HepG2 (cell line): ENCODE data around the gene PCSK6. TPM values are rescaled to one million over a fixed set of nuclear protein-coding genes. Genes with fewer than 3 reads are reported as not detected.

Experiments used
- ATAC-seq: fragments of 200-7000 bp; cut with Tn5 transposase; 3 replicates; pipeline ENCODE4 v1.9.1; 2020; ENCODE audit warnings: mild to moderate bottlenecking, moderate library complexity
- BruUV-seq: library from RNA; stranded (reverse); fragments of 400-500 nt; replicated peaks from 2 replicates; lab custom pipeline; 2021; lab: Mats Ljungman, UMichigan
- CTCF ChIA-PET: fragments of 300-600 bp; formaldehyde crosslinking; extraction: SDS; loops from one replicate; lab custom pipeline; 2021; ENCODE audit warnings: low total read pairs, inconsistent platforms, low intra/inter-chr PET ratio; lab: Yijun Ruan, JAX
- POLR2A ChIA-PET: fragments of 350-600 bp; sonication (Branson Sonifier 250); formaldehyde crosslinking; loops from one replicate; lab custom pipeline; 2020; ENCODE audit warnings: antibody characterized with exemption, inconsistent platforms; lab: Yijun Ruan, JAX
- DNase-seq: peaks from one replicate; pipeline ENCODE4 v3.0.0-alpha.2; 2015; ENCODE audit warnings: low spot score
- FAIRE-seq: peaks from 3 replicates; lab custom pipeline; 2011; peaks lifted over from hg19 to GRCh38; lab: Jason Lieb, UNC
- H2AFZ ChIP-seq: one replicate; pipeline ENCODE4 v1.6.1; 2011; ENCODE audit warnings: low read length, inconsistent platforms
- H3K27ac ChIP-seq: fragments of 300-600 bp; 3 replicates; pipeline ENCODE4 v1.8.0; 2011; ENCODE audit warnings: mixed run types, mild to moderate bottlenecking, mixed read lengths, low read length, inconsistent platforms; ENCODE audit not compliant: insufficient read depth; ENCODE audit errors: extremely low read length
- H3K27me3 ChIP-seq, 2 experiments: fragments of 200-600 bp in 1 of 2; 2 replicates in 1 of 2; 3 replicates in 1 of 2; pipeline versions ENCODE4 v1.6.0 to v1.8.0; 2011; ENCODE audit warnings: low read length in 2 of 2, mild to moderate bottlenecking in 2 of 2, moderate library complexity in 2 of 2, inconsistent platforms in 1 of 2; ENCODE audit not compliant: insufficient read depth in 2 of 2, control insufficient read depth in 1 of 2
- H3K36me3 ChIP-seq, 2 experiments: fragments of 200-600 bp in 1 of 2; replicated peaks in 1 of 2; 2 replicates in 1 of 2; 3 replicates in 1 of 2; pipeline versions ENCODE4 v1.5.1 to v1.8.0; 2011; ENCODE audit warnings: low read length in 2 of 2, inconsistent platforms in 1 of 2; ENCODE audit not compliant: insufficient read depth in 2 of 2, control insufficient read depth in 1 of 2
- H3K4me1 ChIP-seq: 2 replicates; pipeline ENCODE4 v1.5.1; 2012; ENCODE audit warnings: low read length, inconsistent platforms; ENCODE audit not compliant: insufficient read depth
- H3K4me2 ChIP-seq: 2 replicates; pipeline ENCODE4 v1.6.0; 2011; ENCODE audit warnings: low read depth, low read length, inconsistent platforms
- H3K4me3 ChIP-seq, 3 experiments: fragments of 200-600 bp in 1 of 3; sonication (generic), shearing (Covaris generic) in 1 of 3; replicated peaks in 1 of 3; 2 replicates each; pipeline ENCODE4 v1.5.1; 2011 to 2016; ENCODE audit warnings: low read length in 3 of 3, inconsistent platforms in 2 of 3, low read depth in 2 of 3, mild to moderate bottlenecking in 2 of 3, control low read depth in 1 of 3, mixed read lengths in 1 of 3; ENCODE audit not compliant: insufficient read depth in 1 of 3
- H3K79me2 ChIP-seq: one replicate; pipeline ENCODE4 v1.6.1; 2011; ENCODE audit warnings: low read length, inconsistent platforms; ENCODE audit not compliant: insufficient read depth
- H3K9ac ChIP-seq: 2 replicates; pipeline ENCODE4 v1.6.0; 2011; ENCODE audit warnings: mild to moderate bottlenecking, low read depth, low read length, inconsistent platforms; ENCODE audit not compliant: insufficient read depth
- H3K9me3 ChIP-seq: 2 replicates; pipeline ENCODE4 v1.5.1; 2012; ENCODE audit warnings: mild to moderate bottlenecking, low read length
- H4K20me1 ChIP-seq: 2 replicates; pipeline ENCODE4 v1.6.0; 2011; ENCODE audit warnings: inconsistent platforms, mild to moderate bottlenecking, low read length, moderate library complexity; ENCODE audit not compliant: insufficient read depth
- DNMT3B ChIP-seq: conservative IDR thresholded peaks from 2 replicates; pipeline ENCODE4 v1.6.1; 2016; ENCODE audit warnings: missing biosample characterization, control low read depth
- IKZF5 ChIP-seq: IDR thresholded peaks from 2 replicates; pipeline ENCODE4 v1.6.1; 2018; ENCODE audit warnings: missing genetic modification reagents, mild to moderate bottlenecking, missing compliant biosample characterization
- KLF9 ChIP-seq: IDR thresholded peaks from 2 replicates; pipeline ENCODE4 v1.6.1; 2016; ENCODE audit warnings: low read depth
- LCORL ChIP-seq, 2 experiments: fragments of 450-650 bp in 1 of 2; sonication (generic) in 1 of 2; formaldehyde crosslinking in 1 of 2; IDR thresholded peaks; 2 replicates each; pipeline versions ENCODE4 v1.5.0 to v1.6.1; 2017 to 2020; ENCODE audit warnings: antibody characterized with exemption in 1 of 2, missing genetic modification reagents in 1 of 2
- MAZ ChIP-seq, 2 experiments: sonication (generic) in 1 of 2; formaldehyde crosslinking in 1 of 2; IDR thresholded peaks; 2 replicates each; pipeline versions ENCODE4 v1.5.0 to v1.6.1; 2012 to 2020; ENCODE audit warnings: low read depth in 2 of 2, mild to moderate bottlenecking in 2 of 2, borderline replicate concordance in 1 of 2, improper control_type of control experiment in 1 of 2, low read length in 1 of 2, missing genetic modification reagents in 1 of 2, moderate library complexity in 1 of 2
- MIER3 ChIP-seq: IDR thresholded peaks from 2 replicates; pipeline ENCODE4 v1.6.1; 2016; ENCODE audit warnings: missing compliant biosample characterization, borderline replicate concordance
- NFKB2 ChIP-seq: sonication (generic); formaldehyde crosslinking; IDR thresholded peaks from 2 replicates; pipeline ENCODE4 v1.4.0; 2020; ENCODE audit warnings: missing genetic modification reagents, borderline replicate concordance
- POLR2A ChIP-seq, 2 experiments: IDR thresholded peaks; 2 replicates each; pipeline ENCODE4 v1.6.1; 2011; ENCODE audit warnings: low read depth in 2 of 2, low read length in 2 of 2, mild to moderate bottlenecking in 1 of 2, moderate library complexity in 1 of 2; ENCODE audit not compliant: insufficient read depth in 1 of 2
- RARA ChIP-seq: IDR thresholded peaks from 2 replicates; pipeline ENCODE4 v1.6.1; 2016; ENCODE audit warnings: missing genetic modification reagents, missing compliant biosample characterization
- SALL2 ChIP-seq: sonication (generic); formaldehyde crosslinking; IDR thresholded peaks from 2 replicates; pipeline ENCODE4 v1.8.1; 2023; ENCODE audit warnings: mild to moderate bottlenecking, missing genetic modification reagents, inconsistent platforms
- SMAD3 ChIP-seq: sonication (generic); formaldehyde crosslinking; IDR thresholded peaks from 2 replicates; pipeline ENCODE4 v1.4.0; 2020; ENCODE audit warnings: missing genetic modification reagents
- TFAP4 ChIP-seq: sonication (generic); IDR thresholded peaks from 2 replicates; pipeline ENCODE4 v1.6.1; 2016; ENCODE audit warnings: low read depth, borderline replicate concordance
- TRIM22 ChIP-seq: fragments of 450-650 bp; IDR thresholded peaks from 2 replicates; pipeline ENCODE4 v1.6.1; 2017
- ZBTB3 ChIP-seq: sonication (generic); formaldehyde crosslinking; IDR thresholded peaks from 2 replicates; pipeline ENCODE4 v1.4.0; 2020; ENCODE audit warnings: low read depth, mild to moderate bottlenecking, moderate library complexity, missing genetic modification reagents, borderline replicate concordance
- ZBTB46 ChIP-seq: sonication (generic); formaldehyde crosslinking; IDR thresholded peaks from 2 replicates; pipeline ENCODE4 v1.4.0; 2020; ENCODE audit warnings: mild to moderate bottlenecking, missing genetic modification reagents, borderline replicate concordance
- ZNF335 ChIP-seq: sonication (generic); formaldehyde crosslinking; IDR thresholded peaks from 2 replicates; pipeline ENCODE4 v1.4.0; 2020; ENCODE audit warnings: missing genetic modification reagents
- ZNF607 ChIP-seq: sonication (generic); formaldehyde crosslinking; IDR thresholded peaks from 2 replicates; pipeline ENCODE4 v1.5.1; 2020; ENCODE audit warnings: missing genetic modification reagents, mild to moderate bottlenecking, borderline replicate concordance
- ZNF792 ChIP-seq: IDR thresholded peaks from 2 replicates; pipeline ENCODE4 v1.6.1; 2016
- WGBS: methylation state at CpG from one replicate; pipeline ENCODE4 v1.1.6; 2017; ENCODE audit warnings: low lambda C conversion rate; 5-methylcytosine and 5-hydroxymethylcytosine counted together
- in situ Hi-C: cut with HindIII; loops from 2 replicates; pipeline ENCODE4 v1.10.0; 2017; ENCODE audit warnings: low pct_unique_long_range_greater_than_20kb; ENCODE audit not compliant: extremely low pct_ligation_motif_present
- intact Hi-C: fragments of 100-400 bp; cut with micrococcal nuclease; formaldehyde crosslinking; loops from one replicate; pipeline ENCODE4 v1.10.0; 2022; ENCODE audit not compliant: unreplicated experiment
- polyA plus RNA-seq, 8 experiments: library from polyadenylated mRNA; depleted of rRNA in 3 of 8; stranded (reverse) in 7 of 8; unstranded in 1 of 8; fragments of >200 nt; fragmentation: Illumina TruSeq in 4 of 8; extraction: Trizol in 4 of 8; gene quantifications; 2 replicates each; pipeline versions ENCODE4 v1.2.1 to v1.2.3, GENCODE V29; 2011 to 2016; ENCODE audit warnings: low read depth in 4 of 8, missing spikeins in 1 of 8, mixed read lengths in 1 of 8; ENCODE audit not compliant: insufficient read depth in 1 of 8
- total RNA-seq, 5 experiments: library from RNA; depleted of rRNA; stranded (reverse); fragments of >200 nt; fragmentation: Illumina TruSeq; extraction: Trizol; gene quantifications; 2 replicates each; pipeline ENCODE4 v1.2.3, GENCODE V29; 2016; ENCODE audit warnings: low read depth in 1 of 5

PCSK6 gene
- total and polyA plus RNA-seq, 2 of the 13 experiments (the other 11 are each of a cell fraction or from before 2014, with no cell fraction given) = 56.5 to 155 TPM

GRCh38 chr15:101439285-101439919, 50.1 kb downstream of the PCSK6 start:
- intact Hi-C loops = loop anchor here (1.0 to 5.0 kb wide), 3 partner anchors 49 to 213 kb away; partner anchors contain the start of gene TM2D3
- ChIA-PET CTCF (interaction anchor here (0.8 kb wide), 1 partner anchor 62 kb away, joined by 4 read pairs; no protein-coding TSS in a partner anchor), POLR2A (interaction anchor here (0.7 to 4.8 kb wide), 18 partner anchors 10 to 212 kb away, joined by 3 to 71 read pairs (median 4); partner anchors contain the start of gene PCSK6)
- H3K36me3 ChIP-seq = peaks cover 10 to 49% of the 10 kb centered on the region in 2 experiments
- peak; percentile 96 for ATAC-seq
- H3K4me1 ChIP-seq = peaks cover 77% of the 10 kb centered on the region
- no TSS peak for BruUV-seq
- H3K27ac ChIP-seq = peak overlapping the region; percentile 93
- H3K4me2 ChIP-seq = peak overlapping the region; percentile 72
- H3K9me3 ChIP-seq = no peaks in the 10 kb centered on the region
- no peaks in the 10 kb centered on the region for H4K20me1 ChIP-seq
- peak overlapping the region in 2 of 3 experiments; percentile 14 to 46; a peak in 2 of 6 replicates for H3K4me3 ChIP-seq
- peak; percentile 96 for FAIRE-seq
- no peaks in the 10 kb centered on the region for H3K27me3 ChIP-seq
- in situ Hi-C loops = loop anchor here (5.0 to 10.0 kb wide), 2 partner anchors 48 to 205 kb away; partner anchors contain the start of gene PCSK6
- H3K79me2 ChIP-seq = peaks cover 6% of the 10 kb centered on the region
- peak; percentile 99 for DNase-seq
- no peak overlapping the region for H2AFZ ChIP-seq
- H3K9ac ChIP-seq = peak overlapping the region; percentile 75
- WGBS = 7% methylated on average over 7 of the region's 8 CpGs
- TF ChIP-seq SMAD3 (CRISPR knock-in tag) = peak; percentile 89; the same call in 1 of the 2 replicates
- TF ChIP-seq MIER3 (CRISPR knock-in tag) = peak; percentile 97
- TF ChIP-seq TFAP4 = peak; percentile 79; the same call in 1 of the 2 replicates
- peak; percentile 57; the same call in 1 of the 2 replicates for TF ChIP-seq DNMT3B
- TF ChIP-seq SALL2 (CRISPR knock-in tag) = peak; percentile 90
- TF ChIP-seq RARA (CRISPR knock-in tag) = peak; percentile 95
- TF ChIP-seq KLF9 (CRISPR knock-in tag) = no peak; the same call in 1 of the 2 replicates
- TF ChIP-seq IKZF5 (CRISPR knock-in tag) = peak; percentile 95
- peak; percentile 59; the same call in 1 of the 2 replicates for TF ChIP-seq NFKB2 (CRISPR knock-in tag)
- peak; percentile 39 to 75; a peak in 3 of 4 replicates for TF ChIP-seq POLR2A (IDR thresholded peaks at IDR 0.05; ENCODE audit: insufficient read depth in 1 of 2, low read depth in 2 of 2, low read length in 2 of 2)
- TF ChIP-seq MAZ (IDR thresholded peaks at IDR 0.05; ENCODE audit: borderline replicate concordance, low read depth, low read length) = no peak
- TF ChIP-seq MAZ (CRISPR knock-in tag; IDR thresholded peaks at IDR 0.05; ENCODE audit: low read depth) = peak; percentile 83
- peak; percentile 89 for TF ChIP-seq ZNF792 (CRISPR knock-in tag)
- TF ChIP-seq ZNF335 (CRISPR knock-in tag) = peak; percentile 55; the same call in 1 of the 2 replicates
- no peak; the same call in 1 of the 2 replicates for TF ChIP-seq ZBTB3 (CRISPR knock-in tag)
- no peak for TF ChIP-seq ZBTB46 (CRISPR knock-in tag)
- TF ChIP-seq LCORL (IDR thresholded peaks at IDR 0.05) = no peak
- peak; percentile 63; the same call in 1 of the 2 replicates for TF ChIP-seq LCORL (CRISPR knock-in tag; IDR thresholded peaks at IDR 0.05)
- peak; percentile 88 for TF ChIP-seq ZNF607 (CRISPR knock-in tag)
- no peak for TF ChIP-seq TRIM22
